GM23248 (cell line): Measurements from ENCODE around the gene NAV3.

Experiments
- EZH2 ChIP-seq: fragments of 200-600 bp; sonication (generic); IDR thresholded peaks from 2 replicates; pipeline ENCODE4 v1.6.1; 2018; ENCODE audit warnings: antibody characterized with exemption, mild to moderate bottlenecking; ENCODE audit not compliant: insufficient read depth, poor library complexity, severe bottlenecking
- EZH2phosphoT487 ChIP-seq: fragments of 200-600 bp; sonication (generic); IDR thresholded peaks from 2 replicates; pipeline ENCODE4 v1.6.1; 2018; ENCODE audit warnings: antibody characterized with exemption, moderate library complexity, mild to moderate bottlenecking, low read depth; ENCODE audit not compliant: insufficient read depth

- no peak for TF ChIP-seq EZH2
- no peak for TF ChIP-seq EZH2phosphoT487
Measured at GRCh38 chr12:78183824-78184223, 353.1 kb downstream of the NAV3 start.
